Posterior vena cava (tissue), 2 donors: ENCODE data around the gene TRPM1. TPM values are rescaled to one million over a fixed set of nuclear protein-coding genes. Genes with fewer than 3 reads are reported as not detected.

Experiments used
- DNase-seq: peaks from one replicate; pipeline ENCODE4 v3.0.0-alpha.2; 2020; ENCODE audit warnings: low spot score
- intact Hi-C, 2 donors: fragments of 100-400 bp; cut with DNase I; formaldehyde crosslinking; loops; one replicate each; pipeline versions ENCODE4 v1.14.1 to v1.14.2; 2022 to 2023
- long read RNA-seq, 2 donors: library from polyadenylated mRNA; unstranded; transcript quantifications; one replicate each; pipeline ENCODE4 v2.0.0, GENCODE V29; 2020 to 2021
- total RNA-seq, 2 donors: library from RNA; stranded (reverse); fragmentation: NEBNext Ultra II Directional; extraction: Animal tissue kit (Norgen Biotek cat#: 25700); gene quantifications; one replicate each; pipeline ENCODE4 v1.2.1, GENCODE V29; 2021
- donor health status: DM: yes; HTN: yes; CAD: no.
- donor health status: DM: yes; HTN: yes; CAD: no.

TRPM1 gene
- not detected for total RNA-seq
- long read RNA-seq, donor 1 = 0 reads
- long read RNA-seq, donor 2 = 0 reads

DNA sequence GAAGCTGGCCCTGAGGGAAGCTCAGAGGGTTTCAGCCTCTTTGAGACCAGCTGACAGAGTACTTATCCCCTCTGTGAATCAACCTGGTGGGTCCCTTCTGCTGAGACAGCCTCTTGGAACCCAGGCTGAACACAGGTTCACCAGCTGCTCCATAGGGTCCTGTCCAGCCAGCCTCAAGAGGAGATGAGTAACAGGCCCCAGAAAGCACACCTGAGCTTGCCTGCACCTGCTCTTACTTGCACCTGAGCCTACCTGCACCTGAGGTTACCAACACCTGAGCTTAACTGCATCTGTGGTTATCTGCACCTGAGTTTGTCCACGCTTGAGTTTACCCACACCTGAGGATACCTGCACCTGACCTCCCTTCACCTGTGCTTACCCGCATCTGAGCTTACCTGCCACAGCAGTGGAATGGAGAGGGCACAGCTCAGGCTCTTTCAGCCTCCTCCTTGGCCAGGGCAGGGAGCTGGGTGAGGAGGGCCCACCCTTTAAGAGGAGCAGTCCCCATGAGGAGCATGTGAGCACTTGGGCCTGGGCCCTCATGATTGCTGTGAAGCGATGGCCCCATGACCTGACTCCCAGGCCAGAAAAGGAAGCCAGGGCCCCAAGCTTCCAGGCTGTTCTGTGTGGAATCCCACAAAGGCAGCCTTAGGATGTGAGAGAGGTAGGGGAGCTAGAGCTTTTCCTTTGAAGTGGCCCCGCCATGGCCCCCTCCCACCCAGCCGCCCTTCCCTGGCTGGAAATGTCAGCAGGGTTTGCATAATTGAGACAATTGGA, at the start of gene TRPM1:
TSS of gene TRPM1 (minus strand) at position 464 of the 777 bp plus-strand sequence. CDS start 20,370 bp downstream, outside the sequence.
- no peak for DNase-seq
- intact Hi-C loops = no loop called here

DNA sequence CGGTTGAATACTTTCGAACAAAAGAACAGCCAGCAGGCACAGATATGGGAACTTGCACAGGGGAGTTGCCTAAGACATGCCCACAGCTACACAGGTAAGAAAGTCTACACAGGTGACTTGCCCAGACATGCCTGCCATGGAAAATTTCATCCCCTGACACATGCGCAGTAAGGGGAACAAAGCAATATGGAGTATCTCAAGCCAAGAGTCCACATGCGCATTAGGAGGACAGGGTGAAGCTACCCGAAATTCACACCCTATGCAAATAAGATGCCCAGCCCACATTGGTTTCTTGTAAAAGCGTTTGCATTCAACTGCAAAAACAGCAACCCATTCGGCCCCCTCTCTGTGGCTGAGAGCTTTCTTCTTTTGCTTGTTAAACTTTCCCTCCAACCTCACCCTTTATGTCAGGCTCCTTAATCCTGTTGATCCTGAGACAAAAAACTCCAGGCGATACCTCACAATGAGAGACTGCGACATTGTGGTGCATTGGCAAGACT, 49.3 kb upstream of the TRPM1 start:
- intact Hi-C loops = no loop called here

DNA sequence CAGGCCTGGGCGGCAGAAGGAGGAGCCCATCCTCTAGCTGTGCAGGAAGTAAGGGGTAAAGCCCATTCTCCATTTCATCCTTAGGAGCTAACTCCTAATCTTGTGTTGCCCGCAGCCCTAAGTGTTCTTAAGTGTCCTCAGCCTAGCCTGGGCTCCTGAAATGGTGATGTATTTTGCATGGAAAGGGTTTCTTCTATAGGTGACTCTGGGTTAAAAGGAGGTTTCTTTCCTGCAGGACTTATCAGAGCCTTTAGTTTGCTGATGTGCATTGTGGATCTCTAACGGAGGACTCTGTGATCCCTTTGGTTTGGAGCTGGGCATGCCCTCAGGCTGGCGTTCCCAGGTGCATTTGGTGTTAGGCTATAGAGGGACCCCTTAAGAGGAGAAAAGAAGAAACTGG, 48.5 kb upstream of the TRPM1 start:
- intact Hi-C loops = no loop called here
- DNase-seq = no peak

More for the DNA sequence above, 49.3 kb upstream of the TRPM1 start:
- no peak for DNase-seq

DNA sequence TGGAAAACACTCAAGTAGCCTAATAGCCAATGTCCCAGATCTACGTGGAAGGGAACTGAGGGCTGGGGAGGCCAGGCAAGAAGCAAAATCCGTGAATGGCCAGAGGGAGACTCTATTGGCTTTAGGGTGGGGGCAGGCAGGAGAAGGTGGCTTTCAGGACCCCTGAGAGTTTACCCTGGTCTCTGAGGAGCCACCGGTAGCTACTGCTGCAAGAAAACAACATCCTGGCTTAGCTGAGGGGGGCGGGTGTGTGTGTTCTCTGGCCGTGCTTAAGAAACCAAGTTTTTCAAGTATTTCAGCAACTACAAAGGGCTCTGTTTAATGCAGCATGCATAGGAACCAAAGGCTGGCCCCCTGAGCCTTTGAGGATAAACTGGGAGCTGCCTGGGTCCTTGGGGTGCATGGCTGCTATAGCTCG, 47.6 kb upstream of the TRPM1 start:
- no peak for DNase-seq
- intact Hi-C loops = no loop called here

DNA sequence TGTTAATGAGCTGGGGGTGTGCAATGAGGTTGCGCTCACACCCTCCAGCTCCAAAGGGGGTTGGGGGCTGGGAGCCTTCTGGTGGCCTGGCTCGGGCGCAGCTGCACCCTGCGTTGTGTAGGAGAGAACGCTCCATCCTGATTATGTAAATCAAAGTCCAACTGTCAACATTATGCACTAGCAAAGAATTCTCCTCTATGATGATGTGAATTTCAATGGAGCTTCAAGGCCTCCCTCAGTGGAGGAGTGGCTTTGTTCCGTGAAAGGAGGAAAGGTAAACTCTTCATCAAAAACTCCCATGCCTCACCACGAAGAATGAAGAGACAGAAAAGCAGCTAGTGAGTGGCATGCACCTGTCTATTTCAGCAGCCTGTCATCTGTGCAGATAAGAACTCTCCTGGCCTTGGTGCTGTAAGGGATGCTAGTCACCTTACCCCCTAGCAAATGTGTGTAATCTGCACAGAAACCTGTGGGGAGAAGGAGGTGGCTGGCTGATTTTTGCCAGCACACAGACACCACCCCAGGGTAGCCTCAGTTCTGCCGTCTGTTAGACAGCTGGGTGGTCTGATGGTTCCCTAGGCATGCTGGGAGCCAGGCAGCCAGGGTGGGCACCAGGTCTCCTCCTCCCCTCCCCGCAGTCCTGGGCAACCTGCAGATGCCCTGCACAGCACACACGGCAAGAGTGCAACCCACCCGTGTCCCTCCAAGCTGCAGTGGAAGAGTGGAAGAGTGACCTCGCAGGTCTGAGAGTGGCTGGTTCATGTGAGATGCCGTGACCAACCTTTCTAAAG, 47.0 kb upstream of the TRPM1 start:
- intact Hi-C loops = no loop called here
- no peak for DNase-seq

DNA sequence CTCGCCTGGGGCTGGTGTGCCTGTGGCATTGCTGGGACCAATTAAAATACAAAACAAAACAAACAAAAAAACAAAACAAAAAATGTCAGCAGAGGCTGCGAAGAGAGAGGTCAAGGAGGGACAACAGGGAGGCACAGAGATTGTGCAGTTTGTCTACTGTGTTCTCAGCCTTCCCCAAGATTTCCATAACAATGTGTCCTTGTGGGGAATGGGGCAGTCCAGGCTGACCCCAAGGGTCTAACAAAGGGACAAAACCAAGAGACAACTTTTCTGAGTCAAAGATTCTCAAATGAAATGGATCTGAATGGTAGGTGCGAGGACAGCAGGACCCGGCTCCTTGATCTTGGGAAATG, 46.4 kb upstream of the TRPM1 start:
- intact Hi-C loops = no loop called here

DNA sequence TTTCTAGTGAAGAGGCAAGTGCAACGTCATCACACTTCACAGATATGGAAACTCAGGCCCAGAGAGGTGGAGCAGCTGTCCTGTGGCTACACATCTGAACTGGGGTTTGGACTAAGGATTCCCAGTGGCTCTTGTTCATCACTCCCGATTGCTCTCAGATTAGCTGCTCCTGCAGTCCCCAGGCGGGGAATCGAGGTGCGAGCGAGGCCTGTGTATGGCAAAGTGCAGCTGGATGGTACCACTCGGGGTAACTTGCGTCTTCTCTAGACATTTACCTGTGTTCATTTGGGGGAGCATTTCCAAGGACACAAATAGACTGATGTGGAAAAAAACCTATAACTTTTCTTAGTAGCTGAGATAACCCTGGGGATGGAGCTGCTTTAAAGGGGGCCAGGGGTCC, 45.9 kb upstream of the TRPM1 start:
- DNase-seq = no peak
- intact Hi-C loops = no loop called here

More for the DNA sequence above, 46.4 kb upstream of the TRPM1 start:
- DNase-seq = no peak

DNA sequence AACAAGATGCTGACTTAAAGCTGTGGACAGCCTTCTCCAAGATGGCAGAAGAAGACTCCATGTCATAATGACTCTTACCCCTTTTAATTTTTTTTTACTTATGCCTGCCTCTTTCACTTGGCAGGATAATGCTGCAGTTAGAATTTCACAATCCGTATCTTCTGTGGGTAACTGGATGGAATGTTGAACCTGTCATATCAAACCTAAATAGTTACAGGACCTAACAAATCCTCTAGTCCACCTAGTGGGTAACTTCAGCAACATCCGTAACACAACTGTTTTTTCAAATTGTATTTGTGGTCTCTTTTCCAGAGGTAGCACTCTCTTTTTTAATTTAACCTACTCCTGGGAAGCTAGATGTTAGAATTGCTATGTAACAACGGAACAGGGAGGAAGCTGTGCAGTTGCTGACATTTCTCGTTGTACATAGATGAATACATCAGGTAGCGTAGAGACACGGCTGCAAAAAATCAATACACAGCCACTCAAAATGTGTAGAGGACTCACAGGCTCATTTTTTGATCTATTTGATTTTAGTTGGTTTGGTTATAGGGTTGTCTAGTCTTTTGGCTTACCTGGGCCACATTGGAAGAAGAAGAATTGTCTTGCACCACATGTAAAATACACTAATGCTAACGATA, 43.9 kb upstream of the TRPM1 start:
- intact Hi-C loops = no loop called here
- DNase-seq = no peak

DNA sequence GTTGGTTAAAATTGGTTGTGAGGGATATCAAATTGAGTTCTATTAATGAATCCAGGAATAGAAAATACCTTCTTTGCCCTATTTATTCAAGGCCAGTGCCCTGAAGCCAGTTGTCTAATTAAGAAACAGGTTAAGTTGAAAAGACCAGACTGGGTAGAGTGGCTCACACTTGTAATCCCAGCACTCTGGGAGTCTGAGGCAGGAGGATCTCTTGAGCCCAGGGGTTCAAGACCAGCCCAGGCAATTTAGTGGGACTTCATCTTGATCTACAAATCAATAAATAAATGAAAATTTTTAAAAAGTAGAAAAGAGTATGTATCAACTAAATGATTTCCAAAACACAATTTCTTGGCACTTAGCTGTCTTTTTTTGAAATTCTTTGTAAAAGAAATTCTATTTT, 40.3 kb upstream of the TRPM1 start:
- intact Hi-C loops = no loop called here
- no peak for DNase-seq

DNA sequence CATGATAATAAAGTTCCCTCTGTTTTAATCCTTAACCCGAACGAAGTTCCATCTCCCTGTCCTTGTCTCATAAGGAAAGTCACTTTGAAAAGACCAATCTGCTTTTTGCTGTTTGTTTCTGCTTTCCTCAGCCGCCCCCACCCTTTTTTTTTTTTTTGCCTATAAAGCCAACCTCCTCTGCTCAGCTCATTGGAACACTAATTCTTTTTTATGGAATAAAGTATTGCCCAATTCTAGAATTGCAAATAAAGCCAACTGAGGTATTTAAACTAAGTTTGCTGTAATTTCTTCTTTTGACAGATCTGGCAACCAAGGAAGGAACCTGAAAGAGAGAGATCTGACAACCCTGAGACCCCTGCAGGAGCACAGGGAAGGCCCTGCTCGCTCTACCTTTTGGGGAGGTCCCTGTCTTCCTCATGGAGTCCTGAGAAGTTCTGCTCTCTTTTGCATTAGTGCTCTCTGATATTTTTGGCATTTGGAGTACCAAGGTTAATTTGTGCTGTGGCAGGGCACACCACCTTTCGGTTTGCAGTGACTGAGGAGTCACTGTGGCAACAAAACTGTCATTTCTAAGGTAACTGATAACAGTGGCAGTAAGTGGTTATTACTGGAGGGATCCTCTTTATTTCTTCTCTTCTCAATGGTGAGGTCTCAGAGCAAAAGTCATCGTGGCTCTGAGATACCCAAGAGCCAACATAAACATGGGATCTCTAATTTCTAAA, 35.2 kb upstream of the TRPM1 start:
- DNase-seq = no peak
- intact Hi-C loops = no loop called here

DNA sequence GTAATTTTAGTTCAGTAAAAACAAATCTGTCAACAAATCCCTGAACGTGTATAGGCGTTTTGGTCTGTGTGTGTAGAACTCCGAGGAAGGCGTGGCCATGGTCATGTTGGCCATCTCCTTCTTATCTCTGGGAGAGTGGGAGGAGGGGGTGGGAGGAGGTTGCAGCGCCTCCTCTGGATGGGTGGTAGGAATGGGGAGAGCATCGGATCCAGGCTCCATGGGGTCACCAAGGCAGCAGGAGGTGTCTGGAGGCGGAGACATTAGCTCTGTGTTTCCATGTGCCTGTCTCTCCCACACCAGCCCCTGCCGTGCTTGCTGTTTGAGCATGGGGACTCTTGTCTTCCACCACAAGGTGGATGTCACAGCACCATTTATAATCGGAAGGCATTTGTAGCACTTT, 34.5 kb upstream of the TRPM1 start:
- intact Hi-C loops = no loop called here
- DNase-seq = no peak

DNA sequence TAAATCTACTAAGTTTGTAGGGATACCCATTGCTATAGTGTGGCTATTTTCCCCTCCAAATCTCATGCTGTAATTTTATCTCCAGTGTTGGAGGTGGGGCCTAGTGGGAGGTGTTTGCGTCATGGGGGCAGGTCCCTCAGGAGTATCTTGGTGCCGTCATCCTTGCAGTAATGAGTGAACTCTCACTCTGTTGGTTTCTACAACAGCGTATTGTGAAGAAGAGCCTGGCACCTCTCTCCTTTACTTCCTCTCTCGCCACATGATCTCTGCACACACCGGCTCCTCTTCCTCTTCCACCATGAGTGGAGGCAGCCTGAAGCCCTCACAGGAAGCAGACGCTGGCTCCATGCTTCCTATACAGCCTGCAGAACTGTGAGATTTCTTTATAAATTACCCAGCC, 34.0 kb upstream of the TRPM1 start:
- intact Hi-C loops = no loop called here
- DNase-seq = no peak

DNA sequence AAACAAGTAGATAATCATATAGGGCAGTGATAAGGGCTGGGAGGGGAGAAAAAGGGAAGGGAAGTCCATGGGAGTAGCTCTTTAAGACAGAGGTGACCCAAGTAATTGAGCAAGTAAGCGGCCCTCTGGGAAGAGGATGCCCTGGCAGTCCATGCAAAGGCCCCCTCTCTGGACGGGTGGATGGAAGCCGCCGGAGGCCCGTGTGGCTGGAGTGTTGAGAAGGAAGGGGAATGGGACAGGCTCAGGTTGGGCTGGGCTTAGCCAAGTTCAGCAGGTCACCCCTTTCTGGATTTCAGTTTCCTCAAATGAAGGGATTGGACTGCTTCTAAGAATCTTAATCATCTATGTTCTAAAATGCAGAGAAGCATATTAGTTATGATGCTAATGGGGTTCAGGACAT, 32.4 kb upstream of the TRPM1 start:
- intact Hi-C loops = no loop called here
- no peak for DNase-seq

DNA sequence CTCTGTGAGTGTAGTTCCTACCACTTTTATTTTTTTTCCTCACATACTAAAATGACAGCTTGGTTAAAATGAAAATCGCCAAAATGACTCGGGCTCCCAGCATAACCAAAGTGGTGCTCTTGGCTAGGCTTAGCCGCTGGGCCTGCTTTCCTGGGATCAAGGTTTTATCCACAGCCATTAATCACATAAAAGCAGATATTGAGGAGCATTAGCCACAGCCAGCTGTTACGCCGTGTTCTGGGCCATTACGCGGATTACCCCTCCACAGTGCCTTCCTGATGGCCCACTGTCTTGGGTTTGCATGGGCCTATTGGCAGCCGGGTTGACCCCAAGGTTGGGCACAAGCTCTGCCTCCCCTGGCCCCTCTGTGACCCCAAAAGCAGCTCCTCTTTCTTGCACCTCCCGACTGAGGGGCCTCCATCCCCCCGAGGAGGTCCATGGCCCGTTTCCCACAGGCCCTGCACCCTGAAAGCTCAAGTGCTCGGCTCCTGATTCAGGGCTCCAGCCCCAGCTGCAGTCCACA, 30.4 kb upstream of the TRPM1 start:
- intact Hi-C loops = no loop called here
- DNase-seq = no peak

DNA sequence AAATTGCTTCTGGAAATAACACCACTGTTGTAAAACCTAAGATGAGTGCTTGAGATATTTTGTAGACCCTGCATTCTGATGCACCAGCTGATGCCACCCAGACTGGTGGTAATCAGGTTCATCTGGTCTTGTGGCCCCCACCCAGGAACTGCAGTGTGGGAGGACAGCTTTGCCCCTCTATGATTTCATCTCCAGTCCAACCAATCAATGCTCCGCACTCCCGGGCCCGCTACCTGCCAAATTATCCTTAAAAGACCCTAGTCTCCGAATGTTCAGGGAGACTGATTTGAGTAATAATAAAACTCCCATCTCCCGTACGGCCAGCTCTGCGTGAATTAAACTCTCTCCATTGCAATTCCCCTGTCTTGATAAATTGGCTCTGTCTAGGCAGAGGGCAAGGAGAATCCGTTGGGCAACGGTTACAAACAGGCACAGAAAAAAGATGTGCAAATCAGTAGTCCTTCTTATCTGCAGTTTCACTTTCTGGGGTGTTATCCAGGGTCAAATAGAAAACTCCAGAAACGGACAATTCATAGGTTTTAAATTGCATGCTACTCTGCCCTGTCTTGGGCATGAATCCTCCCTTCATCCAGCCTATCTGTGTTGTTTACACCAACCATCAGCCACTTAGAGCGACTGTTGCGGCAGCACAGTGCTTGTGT, 29.2 kb upstream of the TRPM1 start:
- DNase-seq = no peak
- intact Hi-C loops = no loop called here

DNA sequence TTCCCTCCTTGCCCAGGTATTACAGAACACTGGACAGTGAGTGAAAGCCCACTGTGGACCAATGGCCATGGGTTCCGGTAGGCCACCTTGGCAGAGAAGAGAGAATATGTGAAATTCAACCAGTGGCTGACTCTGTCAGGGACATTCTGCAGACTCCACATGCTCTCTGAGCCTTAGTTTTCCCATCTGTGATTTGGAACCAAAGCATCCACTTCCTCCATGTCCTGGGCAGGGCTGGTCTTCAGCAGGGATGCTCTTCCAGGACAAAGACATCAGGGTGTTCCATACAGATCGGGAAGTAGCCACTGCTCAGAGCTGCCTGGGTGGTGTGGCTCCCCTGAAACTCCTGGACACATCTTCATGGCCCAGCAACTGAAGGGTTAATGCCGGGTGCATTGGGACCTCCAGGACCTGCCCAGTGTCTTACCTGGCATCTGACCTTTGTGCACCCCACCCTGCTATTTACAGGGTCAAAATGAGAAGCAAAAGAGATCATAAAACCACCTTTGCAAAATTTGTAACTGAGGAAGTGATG, 28.3 kb upstream of the TRPM1 start:
- DNase-seq = no peak
- intact Hi-C loops = no loop called here

DNA sequence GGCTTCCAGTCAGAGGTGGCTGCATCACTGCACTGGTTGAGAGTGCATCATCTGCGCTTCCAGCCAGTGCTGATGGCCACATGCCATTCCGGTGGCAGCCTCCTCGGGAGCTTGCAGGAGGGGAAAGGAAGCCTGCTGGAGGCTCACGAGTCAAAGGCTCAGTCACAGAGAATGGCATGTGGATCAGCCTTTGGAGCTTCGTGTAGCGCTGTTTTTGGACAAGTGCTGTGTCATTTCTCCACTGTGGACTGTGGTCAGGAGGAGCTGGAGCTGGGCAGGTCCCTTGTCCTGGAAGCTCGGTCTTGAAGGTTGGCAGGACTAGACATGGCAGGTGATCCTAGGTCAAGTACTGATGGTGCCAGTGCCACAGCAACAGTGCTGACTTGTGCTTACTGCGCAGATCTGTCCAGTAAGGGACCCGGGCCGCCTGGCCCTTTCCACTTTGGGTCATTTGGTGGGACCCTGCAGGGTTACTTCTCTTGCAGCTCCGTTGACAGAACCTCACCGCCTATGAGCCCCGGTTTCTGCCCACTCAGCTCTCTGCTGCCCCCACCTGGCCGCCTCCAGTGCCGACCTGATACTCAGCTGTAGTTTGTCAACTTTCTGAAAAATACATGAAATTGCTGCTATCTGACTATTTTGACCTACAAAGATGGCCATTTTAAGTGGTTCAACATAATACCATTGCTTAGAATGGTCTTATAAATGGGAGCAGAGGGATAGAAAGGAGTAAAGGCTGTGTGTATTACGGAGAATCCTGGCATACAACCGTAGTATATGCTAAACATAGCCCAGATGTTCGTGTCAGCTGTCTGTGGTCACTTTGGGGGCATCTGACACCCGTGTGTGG, 27.6 kb upstream of the TRPM1 start:
- intact Hi-C loops = no loop called here
- DNase-seq = peak; percentile 93

DNA sequence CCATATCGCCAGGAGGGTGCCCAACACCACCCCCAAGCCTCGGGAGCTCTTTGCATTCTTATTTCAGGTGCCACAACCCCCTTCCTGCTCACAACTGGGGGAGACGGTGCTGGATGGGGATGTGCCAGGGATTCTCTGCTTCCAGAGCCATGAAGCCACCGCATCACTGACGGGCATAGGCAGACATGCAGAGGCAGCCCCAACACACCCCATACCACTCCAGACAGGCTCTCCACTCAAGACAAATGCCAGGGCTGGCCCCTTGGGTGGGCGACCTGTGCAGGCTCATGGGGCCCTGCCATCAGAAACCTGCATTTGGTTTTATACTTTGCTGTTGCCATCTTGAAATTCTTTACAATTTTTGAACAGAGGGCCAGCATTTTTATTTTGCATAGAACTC, 27.0 kb upstream of the TRPM1 start:
- no peak for DNase-seq
- intact Hi-C loops = no loop called here
